Measurements from ENCODE around the gene RP2. TPM values are rescaled to one million over a fixed set of nuclear protein-coding genes. Genes with fewer than 3 reads are reported as not detected.

The RP2 gene
- total RNA-seq, 1 donor from 2014 or later: 15.5 TPM

GRCh38 chrX:46849933-46850332 lies 13.1 kb downstream of the RP2 start:
- no peak overlapping the region for H3K27ac ChIP-seq
- ATAC-seq: no peak
- H3K4me1 ChIP-seq: no peaks in the 10 kb centered on the region
- peaks cover 15% of the 10 kb centered on the region for H3K36me3 ChIP-seq
- no peak overlapping the region for H3K4me3 ChIP-seq
- DNase-seq: no peak
- intact Hi-C loops (cut with DNase I): no loop called here
- no peak for TF ChIP-seq CTCF (IDR thresholded peaks at IDR 0.05)
- H3K27me3 ChIP-seq: no peaks in the 10 kb centered on the region
- H3K9me3 ChIP-seq: no peaks in the 10 kb centered on the region

- Histone ChIP-seq H3K27ac (no peak overlapping the region), H3K36me3 (peaks cover 15% of the 10 kb centered on the region), H3K27me3 (no peaks in the 10 kb centered on the region), H3K4me3 (no peak overlapping the region), H3K9me3 (no peaks in the 10 kb centered on the region), H3K4me1 (no peaks in the 10 kb centered on the region)
- no peak for TF ChIP-seq CTCF (IDR thresholded peaks at IDR 0.05)
- no peak for DNase-seq
- ATAC-seq: no peak
- intact Hi-C loops (cut with DNase I): no loop called here
Measured at GRCh38 chrX:46850771-46851170, 13.9 kb downstream of the RP2 start.

- Histone ChIP-seq H3K36me3 (peaks cover 15% of the 10 kb centered on the region), H3K27me3 (no peaks in the 10 kb centered on the region), H3K4me1 (no peaks in the 10 kb centered on the region), H3K27ac (no peak overlapping the region), H3K4me3 (no peak overlapping the region), H3K9me3 (no peaks in the 10 kb centered on the region)
- TF ChIP-seq CTCF (IDR thresholded peaks at IDR 0.05): no peak
- DNase-seq: no peak
- intact Hi-C loops (cut with DNase I): no loop called here
- no peak for ATAC-seq
Measured at GRCh38 chrX:46856483-46856882, 19.6 kb downstream of the RP2 start.

- H3K9me3 ChIP-seq: no peaks in the 10 kb centered on the region
- TF ChIP-seq CTCF (IDR thresholded peaks at IDR 0.05): no peak
- intact Hi-C loops (cut with DNase I): no loop called here
- DNase-seq (no peak), ATAC-seq (no peak)
- H3K27me3 ChIP-seq: no peaks in the 10 kb centered on the region
- no peak overlapping the region for H3K27ac ChIP-seq
- H3K36me3 ChIP-seq: no peaks in the 10 kb centered on the region
- H3K4me3 ChIP-seq: no peak overlapping the region
- no peaks in the 10 kb centered on the region for H3K4me1 ChIP-seq
Measured at GRCh38 chrX:46860557-46860956, 23.7 kb downstream of the RP2 start.

GRCh38 chrX:46863072-46863471 lies 26.2 kb downstream of the RP2 start:
- intact Hi-C loops (cut with DNase I): no loop called here
- ATAC-seq (no peak), DNase-seq (no peak)
- TF ChIP-seq CTCF (IDR thresholded peaks at IDR 0.05): no peak
- Histone ChIP-seq H3K9me3 (no peaks in the 10 kb centered on the region), H3K27ac (no peak overlapping the region), H3K27me3 (no peaks in the 10 kb centered on the region), H3K4me3 (no peak overlapping the region), H3K4me1 (no peaks in the 10 kb centered on the region), H3K36me3 (no peaks in the 10 kb centered on the region)

GRCh38 chrX:46864606-46865005 lies 27.8 kb downstream of the RP2 start:
- H3K27me3 ChIP-seq: no peaks in the 10 kb centered on the region
- ATAC-seq (no peak), DNase-seq (no peak)
- intact Hi-C loops (cut with DNase I): no loop called here
- H3K4me3 ChIP-seq: no peak overlapping the region
- H3K9me3 ChIP-seq: no peaks in the 10 kb centered on the region
- no peak overlapping the region for H3K27ac ChIP-seq
- H3K36me3 ChIP-seq: no peaks in the 10 kb centered on the region
- H3K4me1 ChIP-seq: no peaks in the 10 kb centered on the region
- TF ChIP-seq CTCF (IDR thresholded peaks at IDR 0.05): no peak

All from upper lobe of right lung (tissue), 1 donor.